ENCODE results near the gene BLM. TPM values are rescaled to one million over a fixed set of nuclear protein-coding genes. Genes with fewer than 3 reads are reported as not detected.

The BLM gene
- total RNA-seq, 1 experiment from 2014 or later: 41.3 TPM

DNA sequence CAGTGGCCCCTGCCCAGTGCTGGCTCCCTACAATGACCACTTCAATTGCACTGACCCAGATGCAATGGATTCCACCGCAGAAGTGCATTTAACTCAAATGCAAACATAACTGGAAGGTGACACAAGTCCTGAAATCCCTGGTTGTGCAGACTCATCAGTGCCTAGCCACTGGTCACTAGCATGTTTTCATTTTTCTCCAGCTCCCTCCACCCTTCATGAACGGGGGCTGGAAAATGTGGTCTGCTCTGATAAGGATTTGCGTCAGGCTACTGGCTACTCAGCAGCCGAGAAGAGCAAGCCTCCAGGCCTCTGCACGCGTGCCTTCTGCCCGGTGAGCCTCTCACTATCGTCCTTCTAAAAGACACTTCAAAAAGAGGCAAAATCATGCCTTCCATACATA lies 123.8 kb downstream of the BLM start:
- no peak overlapping the region for H3T11ph ChIP-seq (ENCODE audit: low read length)
- no CpG with 5 or more reads among the region's 8 CpGs for WGBS (ENCODE audit: extremely low coverage, insufficient read length, low lambda C conversion rate)
- TF ChIP-seq, protein P1, sequence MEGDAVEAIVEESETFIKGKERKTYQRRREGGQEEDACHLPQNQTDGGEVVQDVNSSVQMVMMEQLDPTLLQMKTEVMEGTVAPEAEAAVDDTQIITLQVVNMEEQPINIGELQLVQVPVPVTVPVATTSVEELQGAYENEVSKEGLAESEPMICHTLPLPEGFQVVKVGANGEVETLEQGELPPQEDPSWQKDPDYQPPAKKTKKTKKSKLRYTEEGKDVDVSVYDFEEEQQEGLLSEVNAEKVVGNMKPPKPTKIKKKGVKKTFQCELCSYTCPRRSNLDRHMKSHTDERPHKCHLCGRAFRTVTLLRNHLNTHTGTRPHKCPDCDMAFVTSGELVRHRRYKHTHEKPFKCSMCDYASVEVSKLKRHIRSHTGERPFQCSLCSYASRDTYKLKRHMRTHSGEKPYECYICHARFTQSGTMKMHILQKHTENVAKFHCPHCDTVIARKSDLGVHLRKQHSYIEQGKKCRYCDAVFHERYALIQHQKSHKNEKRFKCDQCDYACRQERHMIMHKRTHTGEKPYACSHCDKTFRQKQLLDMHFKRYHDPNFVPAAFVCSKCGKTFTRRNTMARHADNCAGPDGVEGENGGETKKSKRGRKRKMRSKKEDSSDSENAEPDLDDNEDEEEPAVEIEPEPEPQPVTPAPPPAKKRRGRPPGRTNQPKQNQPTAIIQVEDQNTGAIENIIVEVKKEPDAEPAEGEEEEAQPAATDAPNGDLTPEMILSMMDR (conservative IDR thresholded peaks at IDR 0.05): no peak

More for the DNA sequence above, 123.8 kb downstream of the BLM start:
- H3K9me3 ChIP-seq (ENCODE audit: control insufficient read depth, low read depth, low read length): no peaks in the 10 kb centered on the region
- H3K56ac ChIP-seq (ENCODE audit: insufficient read length, low read depth, low read length): no peak overlapping the region
- no peaks in the 10 kb centered on the region for H3K79me2 ChIP-seq (ENCODE audit: insufficient read depth, low read length)
- H2AFZ ChIP-seq (ENCODE audit: low read length): no peak overlapping the region
- no peak overlapping the region for H4K91ac ChIP-seq (ENCODE audit: insufficient read length, low read depth, low read length)
- no peak overlapping the region for H3K4me2 ChIP-seq (ENCODE audit: insufficient read depth, insufficient read length, low read length)
- no peak overlapping the region for H3K27ac ChIP-seq (ENCODE audit: insufficient read length, low read depth, low read length)
- H3K79me1 ChIP-seq (ENCODE audit: insufficient read depth, low read depth, low read length, poor library complexity, severe bottlenecking): no peaks in the 10 kb centered on the region
- H3K23me2 ChIP-seq (ENCODE audit: insufficient read length, low read depth, low read length, poor library complexity, severe bottlenecking): no peaks in the 10 kb centered on the region
- no peak overlapping the region for H2BK5ac ChIP-seq (ENCODE audit: insufficient read length, low read length)
- no peak overlapping the region for H4K5ac ChIP-seq (ENCODE audit: insufficient read length, low read depth, low read length)
- no peak overlapping the region for H2BK15ac ChIP-seq (ENCODE audit: low read depth, low read length)
- no peak overlapping the region for H3K9ac ChIP-seq (ENCODE audit: extremely low read depth, insufficient read length, low read length)
- no peak overlapping the region for H2BK120ac ChIP-seq (ENCODE audit: low read depth, low read length, poor library complexity, severe bottlenecking)
- no peak for DNase-seq
- no peaks in the 10 kb centered on the region; a peak in 1 of 5 replicates for H3K9me3 Mint-ChIP-seq
- no peak overlapping the region for H2BK12ac ChIP-seq (ENCODE audit: insufficient read length, low read depth, low read length)
- no peak overlapping the region; a peak in 1 of 7 replicates for H3K27ac Mint-ChIP-seq
- no peak overlapping the region for H3K4ac ChIP-seq (ENCODE audit: low read depth, low read length)
- no peaks in the 10 kb centered on the region for H4K20me1 ChIP-seq (ENCODE audit: control insufficient read depth, insufficient read depth, insufficient read length)
- no peak overlapping the region for H3K4me3 Mint-ChIP-seq
- H3K4me1 ChIP-seq (ENCODE audit: insufficient read depth, low read length): peaks cover 5% of the 10 kb centered on the region; the same call in 1 of the 2 replicates
- peaks cover 6% of the 10 kb centered on the region for H3K27me3 Mint-ChIP-seq (ENCODE audit: low read depth)
- H3K36me3 Mint-ChIP-seq (ENCODE audit: insufficient read depth in 1 of 3, low read depth in 3 of 3): no peaks in the 10 kb centered on the region
- H3K27me3 ChIP-seq (ENCODE audit: insufficient read depth, low read length): no peaks in the 10 kb centered on the region
- no peak overlapping the region for H3K14ac ChIP-seq (ENCODE audit: insufficient read depth, low read length)
- H4K8ac ChIP-seq (replicated peaks; ENCODE audit: insufficient read length, low read depth, low read length): no peak overlapping the region
- no peak overlapping the region for H2AK5ac ChIP-seq (ENCODE audit: insufficient read length, low read length)
- peaks cover 34 to 36% of the 10 kb centered on the region in 2 experiments for H3K4me1 Mint-ChIP-seq
- no peak overlapping the region for H2BK20ac ChIP-seq (ENCODE audit: low read depth, low read length, poor library complexity, severe bottlenecking)
- no peak overlapping the region for H3K23ac ChIP-seq (ENCODE audit: insufficient read length, low read depth, low read length)
- no peak overlapping the region for H3K18ac ChIP-seq (ENCODE audit: insufficient read length, low read depth, low read length)

All from H9 (cell line).